ENCODE measurements around the gene ECI1.

Gene ECI1

DNA sequence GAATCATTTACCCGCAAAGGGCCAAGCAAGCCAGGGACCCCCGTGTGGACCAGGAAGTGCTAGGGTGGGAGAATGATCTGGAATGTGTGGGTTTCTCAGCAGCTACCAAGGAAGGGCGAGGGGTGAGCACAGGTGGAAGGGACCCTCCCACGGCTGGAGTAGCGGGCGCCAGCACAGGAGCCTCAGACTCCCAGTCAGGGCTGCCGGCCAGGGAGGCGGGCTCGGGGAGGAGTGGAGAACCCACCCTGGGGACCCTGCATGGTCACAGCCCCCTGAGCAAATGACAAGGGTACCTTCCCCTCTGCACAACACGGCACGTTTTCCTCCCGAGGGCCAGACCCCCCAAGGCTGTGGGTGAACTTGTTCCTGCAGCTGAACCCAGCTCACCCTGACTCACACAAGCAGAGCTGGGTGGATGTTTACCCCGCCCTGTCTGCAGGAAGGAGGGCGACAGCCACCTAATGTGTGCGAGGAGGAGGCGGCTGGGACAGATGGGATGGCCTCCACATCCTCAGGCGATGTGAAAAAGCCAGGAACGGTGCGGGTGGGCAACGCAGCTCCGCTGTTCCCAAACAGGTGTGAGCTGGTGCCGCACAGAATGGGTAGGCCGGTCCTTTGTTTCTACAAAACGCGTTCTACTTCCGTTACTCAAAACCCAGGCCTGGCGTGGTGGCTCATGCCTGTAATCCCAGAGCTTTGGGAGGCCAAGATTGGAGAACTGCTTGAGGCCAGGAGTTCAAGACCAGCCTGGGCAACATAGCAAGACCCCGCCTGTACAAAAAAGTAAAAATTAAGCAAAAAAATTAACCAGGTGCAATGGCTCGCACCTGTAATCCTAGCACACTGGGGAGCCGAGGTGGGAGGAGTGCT, 6.2 kb downstream of the ECI1 start:
- Histone ChIP-seq H3K14ac (ENCODE audit: low read length) (no peak overlapping the region), H3K4ac (ENCODE audit: low read length) (no peak overlapping the region), H3K4me3 (ENCODE audit: low read length in 2 of 2) (no peak overlapping the region), H4K91ac (ENCODE audit: low read depth, low read length, poor library complexity) (no peak overlapping the region), H3K9ac (ENCODE audit: low read depth, low read length, poor library complexity) (no peak overlapping the region), H3K4me2 (ENCODE audit: insufficient read depth, low read length, poor library complexity, severe bottlenecking) (no peak overlapping the region), H3K18ac (ENCODE audit: low read length) (no peak overlapping the region), H3K4me1 (ENCODE audit: control insufficient read depth in 2 of 2, insufficient read depth in 1 of 2, low read depth in 1 of 2, low read length in 2 of 2) (peaks cover 0 to under 1% of the 10 kb centered on the region in 2 donors), H3K36me3 (replicated peaks in 1 of 2; ENCODE audit: control insufficient read depth in 2 of 2, insufficient read depth in 2 of 2, low read length in 2 of 2) (peaks cover 45 to 83% of the 10 kb centered on the region in 2 donors), H4K8ac (ENCODE audit: low read depth, low read length) (no peak overlapping the region), H3K27ac (replicated peaks; ENCODE audit: low read length) (no peak overlapping the region), H3K27me3 (ENCODE audit: control insufficient read depth in 3 of 3, insufficient read depth in 3 of 3, low read depth in 1 of 3, low read length in 3 of 3) (no peaks in the 10 kb centered on the region), H3K79me1 (ENCODE audit: low read depth, low read length) (peaks cover 4% of the 10 kb centered on the region), H3K9me3 (replicated peaks in 1 of 2; ENCODE audit: control insufficient read depth in 2 of 2, insufficient read depth in 1 of 2, low read depth in 1 of 2, low read length in 2 of 2) (no peaks in the 10 kb centered on the region), H2BK15ac (ENCODE audit: low read length) (no peak overlapping the region), H2AFZ (ENCODE audit: low read length) (no peak overlapping the region), H2AK5ac (ENCODE audit: low read depth, low read length) (no peak overlapping the region), H2BK5ac (ENCODE audit: low read length) (no peak overlapping the region), H2BK12ac (ENCODE audit: low read length) (no peak overlapping the region), H3K23ac (ENCODE audit: low read depth, low read length, poor library complexity) (no peak overlapping the region), H2BK120ac (ENCODE audit: low read depth, low read length) (no peak overlapping the region)
- DNase-seq (ENCODE audit: low spot score): no peak
- WGBS, 2 donors (ENCODE audit: extremely low coverage in 2 of 2, insufficient read length in 2 of 2, insufficient replicate concordance in 1 of 2): no CpG with 5 or more reads among the region's 30 CpGs

- Histone ChIP-seq H4K8ac (ENCODE audit: low read depth, low read length) (no peak overlapping the region), H2BK120ac (ENCODE audit: low read depth, low read length) (no peak overlapping the region), H3K18ac (ENCODE audit: low read length) (no peak overlapping the region), H4K91ac (ENCODE audit: low read depth, low read length, poor library complexity) (no peak overlapping the region), H3K4me2 (ENCODE audit: insufficient read depth, low read length, poor library complexity, severe bottlenecking) (no peak overlapping the region), H3K4me1 (ENCODE audit: control insufficient read depth in 2 of 2, insufficient read depth in 1 of 2, low read depth in 1 of 2, low read length in 2 of 2) (no peaks in the 10 kb centered on the region), H2AK5ac (ENCODE audit: low read depth, low read length) (no peak overlapping the region), H2BK15ac (ENCODE audit: low read length) (no peak overlapping the region), H3K27me3 (ENCODE audit: control insufficient read depth in 3 of 3, insufficient read depth in 3 of 3, low read depth in 1 of 3, low read length in 3 of 3) (no peaks in the 10 kb centered on the region), H2BK12ac (ENCODE audit: low read length) (no peak overlapping the region), H3K27ac (replicated peaks; ENCODE audit: low read length) (no peak overlapping the region), H3K36me3 (replicated peaks in 1 of 2; ENCODE audit: control insufficient read depth in 2 of 2, insufficient read depth in 2 of 2, low read length in 2 of 2) (peaks cover 47 to 84% of the 10 kb centered on the region in 2 donors), H3K14ac (ENCODE audit: low read length) (no peak overlapping the region), H3K4ac (ENCODE audit: low read length) (no peak overlapping the region), H3K23ac (ENCODE audit: low read depth, low read length, poor library complexity) (no peak overlapping the region), H3K4me3 (ENCODE audit: low read length in 2 of 2) (no peak overlapping the region), H3K9me3 (replicated peaks in 1 of 2; ENCODE audit: control insufficient read depth in 2 of 2, insufficient read depth in 1 of 2, low read depth in 1 of 2, low read length in 2 of 2) (no peaks in the 10 kb centered on the region), H2BK5ac (ENCODE audit: low read length) (no peak overlapping the region), H2AFZ (ENCODE audit: low read length) (no peak overlapping the region), H3K9ac (ENCODE audit: low read depth, low read length, poor library complexity) (no peak overlapping the region), H3K79me1 (ENCODE audit: low read depth, low read length) (peaks cover 4% of the 10 kb centered on the region)
- WGBS, 2 donors (ENCODE audit: extremely low coverage in 2 of 2, insufficient read length in 2 of 2, insufficient replicate concordance in 1 of 2): no CpG with 5 or more reads among the region's 17 CpGs
- DNase-seq (ENCODE audit: low spot score): no peak
These were observed 7.1 kb downstream of the ECI1 start for GRCh38 chr16:2244301-2244700.

DNA sequence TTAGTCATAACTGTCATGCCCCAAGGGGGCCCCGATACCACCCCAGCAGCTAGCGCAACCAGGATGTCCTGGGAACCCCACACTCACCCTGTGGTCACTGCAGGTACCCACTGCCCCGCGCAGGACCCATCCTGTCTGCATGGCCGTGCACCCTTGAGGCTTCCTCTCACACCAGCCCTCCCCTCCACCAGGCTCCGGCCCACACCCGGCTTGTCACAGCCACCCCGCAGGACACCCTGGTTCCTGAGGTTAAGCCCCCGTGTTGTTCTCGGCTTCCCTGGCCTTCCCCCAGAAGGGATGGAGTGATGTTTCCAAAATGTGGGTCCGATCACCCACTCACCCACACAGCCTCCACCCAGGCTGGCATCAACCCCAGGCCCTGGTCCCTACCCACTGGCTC, 7.6 kb downstream of the ECI1 start:
- Histone ChIP-seq H3K18ac (ENCODE audit: low read length) (no peak overlapping the region), H3K27ac (replicated peaks; ENCODE audit: low read length) (no peak overlapping the region), H2BK5ac (ENCODE audit: low read length) (no peak overlapping the region), H2BK120ac (ENCODE audit: low read depth, low read length) (no peak overlapping the region), H2BK15ac (ENCODE audit: low read length) (no peak overlapping the region), H2AFZ (ENCODE audit: low read length) (no peak overlapping the region), H3K79me1 (ENCODE audit: low read depth, low read length) (peaks cover 4% of the 10 kb centered on the region), H3K14ac (ENCODE audit: low read length) (no peak overlapping the region), H3K9me3 (replicated peaks in 1 of 2; ENCODE audit: control insufficient read depth in 2 of 2, insufficient read depth in 1 of 2, low read depth in 1 of 2, low read length in 2 of 2) (no peaks in the 10 kb centered on the region), H4K8ac (ENCODE audit: low read depth, low read length) (no peak overlapping the region), H3K4me2 (ENCODE audit: insufficient read depth, low read length, poor library complexity, severe bottlenecking) (no peak overlapping the region), H3K4me1 (ENCODE audit: control insufficient read depth in 2 of 2, insufficient read depth in 1 of 2, low read depth in 1 of 2, low read length in 2 of 2) (no peaks in the 10 kb centered on the region), H3K36me3 (replicated peaks in 1 of 2; ENCODE audit: control insufficient read depth in 2 of 2, insufficient read depth in 2 of 2, low read length in 2 of 2) (peaks cover 45 to 83% of the 10 kb centered on the region in 2 donors), H2AK5ac (ENCODE audit: low read depth, low read length) (no peak overlapping the region), H3K23ac (ENCODE audit: low read depth, low read length, poor library complexity) (no peak overlapping the region), H4K91ac (ENCODE audit: low read depth, low read length, poor library complexity) (no peak overlapping the region), H3K9ac (ENCODE audit: low read depth, low read length, poor library complexity) (no peak overlapping the region), H3K27me3 (ENCODE audit: control insufficient read depth in 3 of 3, insufficient read depth in 3 of 3, low read depth in 1 of 3, low read length in 3 of 3) (no peaks in the 10 kb centered on the region), H2BK12ac (ENCODE audit: low read length) (no peak overlapping the region), H3K4ac (ENCODE audit: low read length) (no peak overlapping the region), H3K4me3 (ENCODE audit: low read length in 2 of 2) (no peak overlapping the region)
- no peak for DNase-seq (ENCODE audit: low spot score)
- no CpG with 5 or more reads among the region's 11 CpGs for WGBS, 2 donors (ENCODE audit: extremely low coverage in 2 of 2, insufficient read length in 2 of 2, insufficient replicate concordance in 1 of 2)

GRCh38 chr16:2243031-2243528, 8.3 kb downstream of the ECI1 start:
- no peak overlapping the region for H2BK5ac ChIP-seq (ENCODE audit: low read length)
- H3K4me3 ChIP-seq (ENCODE audit: low read length in 2 of 2): no peak overlapping the region
- H2BK15ac ChIP-seq (ENCODE audit: low read length): no peak overlapping the region
- peaks cover 42 to 82% of the 10 kb centered on the region in 2 donors for H3K36me3 ChIP-seq (replicated peaks in 1 of 2; ENCODE audit: control insufficient read depth in 2 of 2, insufficient read depth in 2 of 2, low read length in 2 of 2)
- no peak overlapping the region for H3K18ac ChIP-seq (ENCODE audit: low read length)
- no CpG with 5 or more reads among the region's 19 CpGs for WGBS, 2 donors (ENCODE audit: extremely low coverage in 2 of 2, insufficient read length in 2 of 2, insufficient replicate concordance in 1 of 2)
- no peaks in the 10 kb centered on the region for H3K9me3 ChIP-seq (replicated peaks in 1 of 2; ENCODE audit: control insufficient read depth in 2 of 2, insufficient read depth in 1 of 2, low read depth in 1 of 2, low read length in 2 of 2)
- no peak overlapping the region for H2AFZ ChIP-seq (ENCODE audit: low read length)
- H3K9ac ChIP-seq (ENCODE audit: low read depth, low read length, poor library complexity): no peak overlapping the region
- H3K79me1 ChIP-seq (ENCODE audit: low read depth, low read length): peaks cover 4% of the 10 kb centered on the region
- DNase-seq (ENCODE audit: low spot score): no peak
- no peaks in the 10 kb centered on the region for H3K27me3 ChIP-seq (ENCODE audit: control insufficient read depth in 3 of 3, insufficient read depth in 3 of 3, low read depth in 1 of 3, low read length in 3 of 3)
- H3K4me1 ChIP-seq (ENCODE audit: control insufficient read depth in 2 of 2, insufficient read depth in 1 of 2, low read depth in 1 of 2, low read length in 2 of 2): peaks cover 0 to 3% of the 10 kb centered on the region in 2 donors
- H3K4me2 ChIP-seq (ENCODE audit: insufficient read depth, low read length, poor library complexity, severe bottlenecking): no peak overlapping the region
- H2AK5ac ChIP-seq (ENCODE audit: low read depth, low read length): no peak overlapping the region
- no peak overlapping the region for H4K8ac ChIP-seq (ENCODE audit: low read depth, low read length)
- H3K14ac ChIP-seq (ENCODE audit: low read length): no peak overlapping the region
- no peak overlapping the region for H3K4ac ChIP-seq (ENCODE audit: low read length)
- no peak overlapping the region for H3K27ac ChIP-seq (replicated peaks; ENCODE audit: low read length)
- no peak overlapping the region for H4K91ac ChIP-seq (ENCODE audit: low read depth, low read length, poor library complexity)
- H3K23ac ChIP-seq (ENCODE audit: low read depth, low read length, poor library complexity): no peak overlapping the region
- H2BK12ac ChIP-seq (ENCODE audit: low read length): no peak overlapping the region
- H2BK120ac ChIP-seq (ENCODE audit: low read depth, low read length): no peak overlapping the region

Measured in neuronal stem cell (in vitro differentiated cells).